LoVo (cell line): ENCODE results near the gene ANKRD35.

Source experiments
- DNase-seq: peaks from one replicate; pipeline ENCODE4 v3.0.0-alpha.2; 2016; ENCODE audit warnings: low spot score

Gene ANKRD35

GRCh38 chr1:145895471-145895870 is 9.8 kb upstream of the ANKRD35 start:
- no peak for DNase-seq

GRCh38 chr1:145893306-145894055 is 7.8 kb upstream of the ANKRD35 start:
- no peak for DNase-seq

- DNase-seq: no peak
These were observed 6.9 kb upstream of the ANKRD35 start for GRCh38 chr1:145892486-145893087.

DNA sequence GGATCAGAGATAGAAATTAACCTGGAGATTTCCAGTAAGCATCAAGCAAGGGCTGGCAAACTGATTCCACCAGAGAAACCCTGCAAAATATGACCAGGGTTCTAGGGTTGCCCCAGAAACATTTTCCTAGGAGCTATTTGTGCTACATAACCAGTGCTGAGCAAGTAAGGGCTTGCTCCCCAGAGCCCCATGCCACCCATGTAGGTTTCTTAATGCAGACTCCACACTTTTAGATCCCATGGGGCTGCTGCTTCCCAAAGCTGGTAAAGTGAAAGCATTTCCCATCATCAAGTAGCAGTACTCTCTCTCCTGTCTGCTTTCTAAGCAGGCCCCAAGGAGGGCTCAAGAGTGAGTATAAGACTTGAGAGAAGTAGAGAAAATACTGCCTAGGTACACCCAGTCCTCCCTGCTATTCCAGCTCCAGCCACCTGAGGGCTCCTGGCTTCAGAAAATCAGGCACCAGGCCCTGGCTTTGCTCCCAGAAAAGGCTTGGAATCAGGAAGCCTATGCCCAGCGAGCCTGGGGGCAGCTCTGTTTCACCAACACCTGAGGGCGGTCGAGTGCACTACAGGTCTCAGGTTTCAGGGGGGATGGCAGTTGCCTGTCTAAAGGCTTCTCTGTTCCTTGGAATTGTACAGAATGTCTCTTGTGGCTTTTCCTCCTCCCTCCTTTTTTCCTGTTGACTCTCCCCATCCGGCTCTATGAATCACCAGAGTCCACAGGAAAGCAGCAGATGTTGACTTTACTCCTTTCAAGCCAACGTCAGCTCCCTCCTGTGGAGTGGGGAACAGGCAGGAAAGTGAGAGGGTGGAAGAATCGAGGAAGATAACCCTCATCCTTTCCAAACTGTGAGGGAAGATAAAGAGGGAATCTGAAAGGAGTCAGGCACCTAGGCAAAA is 6.2 kb upstream of the ANKRD35 start:
- DNase-seq: peak; percentile 97

DNA sequence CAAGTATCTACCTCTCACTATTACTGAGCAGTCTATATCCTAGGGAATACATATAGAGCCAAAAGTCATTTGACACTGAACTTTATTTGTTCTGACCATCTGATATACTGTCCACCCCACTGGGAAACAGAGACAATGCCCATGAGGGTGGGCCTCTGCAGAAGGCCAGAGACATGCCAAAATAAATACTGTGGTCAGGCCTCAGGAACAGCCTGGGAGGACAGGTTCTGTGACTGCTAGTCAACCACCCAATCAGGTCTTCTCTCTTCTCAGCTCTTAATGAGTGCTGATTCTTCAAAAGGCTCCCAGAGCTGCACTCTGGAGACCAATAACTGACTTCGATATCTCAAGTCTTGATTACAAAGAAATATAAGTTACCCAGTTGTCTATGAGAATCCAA is 5.5 kb upstream of the ANKRD35 start:
- peak; percentile 53 for DNase-seq

DNA sequence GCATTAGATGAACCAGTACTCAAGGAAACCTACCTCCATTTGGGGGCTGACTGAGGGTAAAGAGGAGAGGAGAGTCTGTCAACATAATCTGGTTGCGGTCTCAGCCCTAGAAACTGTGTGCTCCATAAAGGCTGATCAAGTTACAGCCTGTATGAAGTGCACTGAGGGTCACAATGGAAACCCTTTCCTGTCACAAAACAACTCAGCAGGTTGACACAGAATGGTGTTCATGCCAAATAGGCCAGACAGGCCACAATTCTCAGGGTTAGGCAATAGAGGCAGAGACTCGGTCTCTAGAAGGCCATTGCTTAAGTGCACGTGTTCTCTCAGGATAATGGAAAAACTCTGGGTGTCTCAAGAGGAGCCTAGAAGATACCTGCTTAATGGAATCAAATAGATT is 4.1 kb upstream of the ANKRD35 start:
- no peak for DNase-seq

DNA sequence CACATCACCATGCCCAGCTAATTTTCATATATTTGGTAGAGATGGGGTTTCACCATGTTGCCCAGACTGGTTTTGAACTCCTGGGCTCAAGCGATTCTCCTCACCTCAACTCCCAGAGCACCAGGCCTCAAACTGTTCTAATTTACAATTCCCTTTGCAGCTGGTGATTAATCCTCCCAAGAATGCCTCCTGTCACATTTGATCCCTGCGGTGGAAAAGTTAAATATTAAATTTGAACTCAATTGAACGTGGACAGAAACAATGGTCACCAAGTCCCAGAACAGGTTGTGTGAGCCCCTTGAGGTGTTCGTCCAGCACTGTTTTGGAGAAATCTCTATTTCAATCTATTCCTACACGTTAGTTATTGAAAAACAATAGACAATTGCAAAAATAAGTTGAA is 2.0 kb upstream of the ANKRD35 start:
- no peak for DNase-seq

DNA sequence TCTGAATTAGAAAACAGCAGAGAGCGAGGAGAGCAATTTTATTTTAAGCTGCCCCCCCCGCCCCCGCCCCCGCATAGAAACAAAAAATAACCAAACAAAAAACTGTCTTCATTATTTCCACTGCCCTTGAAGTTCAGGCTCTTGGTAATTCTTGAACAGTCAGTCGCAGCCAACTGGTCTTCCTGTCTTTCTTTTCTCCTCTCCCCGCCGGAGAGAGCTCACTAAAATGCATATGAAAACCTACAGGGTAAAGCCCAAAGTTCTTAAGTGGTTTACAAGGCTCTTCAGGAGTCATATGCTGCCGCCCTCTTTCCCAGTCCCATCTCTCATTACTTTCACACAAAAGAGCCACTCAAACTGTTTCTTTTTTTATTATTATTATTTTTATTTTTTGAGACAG is 1.1 kb upstream of the ANKRD35 start:
- no peak for DNase-seq

- no peak for DNase-seq
These were observed 724 bp upstream of the ANKRD35 start for GRCh38 chr1:145886390-145886789.

DNA sequence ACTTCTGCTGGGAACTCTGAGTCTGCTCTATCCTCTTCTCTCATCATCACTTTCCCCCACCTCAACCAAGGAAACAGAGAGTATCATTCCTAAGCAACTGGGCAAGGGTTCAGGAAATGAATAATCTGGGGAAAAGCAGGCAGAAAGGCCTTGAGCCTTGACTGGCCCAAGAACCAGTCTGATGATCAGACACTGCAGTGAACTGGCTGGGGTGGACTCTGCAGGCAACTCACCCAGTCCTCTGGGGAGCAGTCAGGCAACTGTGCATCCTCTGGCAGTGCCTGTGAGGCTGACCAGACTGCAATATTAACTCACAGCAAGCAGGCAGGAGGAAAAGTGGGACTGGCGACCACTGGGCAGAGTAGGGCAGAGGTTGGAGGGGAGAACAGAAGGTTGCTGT is 991 bp downstream of the ANKRD35 start:
- DNase-seq: no peak

- no peak for DNase-seq
These were observed 5.9 kb downstream of the ANKRD35 start for GRCh38 chr1:145879775-145880174.

DNA sequence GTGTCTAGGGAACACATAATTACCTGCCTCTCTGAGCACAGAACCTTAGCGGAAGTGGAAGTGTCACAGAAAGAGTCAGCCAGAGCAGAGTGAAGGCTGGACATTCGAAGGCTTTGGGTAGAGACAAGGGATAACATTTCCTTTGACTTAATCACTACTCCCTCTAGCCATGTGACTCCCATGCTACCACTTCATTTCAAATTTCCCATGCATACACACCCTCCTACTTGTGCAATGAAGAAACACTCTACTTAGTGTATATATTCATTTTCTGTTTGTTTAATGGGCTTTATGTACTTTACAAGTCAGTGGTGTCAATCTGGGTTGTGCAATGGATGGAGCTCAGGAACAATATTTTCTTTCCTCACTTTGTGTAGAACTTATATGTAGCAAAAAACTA is 6.9 kb downstream of the ANKRD35 start:
- no peak for DNase-seq

DNA sequence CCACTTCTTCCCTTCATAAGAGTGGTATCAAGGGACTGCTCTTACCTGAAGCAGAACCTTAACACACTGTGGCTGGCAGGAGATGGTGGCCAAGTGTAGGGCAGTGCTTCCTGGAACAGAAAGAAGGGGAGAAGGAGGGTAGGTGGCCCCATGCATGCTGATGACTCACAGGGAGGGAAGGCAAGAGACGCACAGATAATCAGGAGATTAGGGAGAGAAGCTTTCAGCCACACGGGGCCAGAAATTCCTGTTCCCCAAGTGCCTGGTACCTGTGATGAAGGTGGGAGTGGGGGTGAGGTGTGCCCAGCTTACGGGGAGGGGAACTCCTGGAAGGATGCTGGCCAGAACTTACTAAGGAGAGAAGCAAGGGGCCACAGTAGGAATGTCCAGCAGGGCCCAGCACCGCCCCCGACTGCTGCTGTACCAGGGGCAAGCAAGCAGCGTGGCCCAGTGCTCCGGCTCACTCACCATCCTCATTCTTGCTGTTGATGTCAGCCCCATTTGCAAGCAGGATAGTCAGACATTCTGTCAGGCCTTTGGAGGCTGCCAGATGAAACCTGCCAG is 7.7 kb downstream of the ANKRD35 start:
- no peak for DNase-seq

GRCh38 chr1:145874646-145875045 is 11.0 kb downstream of the ANKRD35 start:
- DNase-seq: no peak

- DNase-seq: no peak
These were observed 13.4 kb downstream of the ANKRD35 start for GRCh38 chr1:145871994-145872924.

DNA sequence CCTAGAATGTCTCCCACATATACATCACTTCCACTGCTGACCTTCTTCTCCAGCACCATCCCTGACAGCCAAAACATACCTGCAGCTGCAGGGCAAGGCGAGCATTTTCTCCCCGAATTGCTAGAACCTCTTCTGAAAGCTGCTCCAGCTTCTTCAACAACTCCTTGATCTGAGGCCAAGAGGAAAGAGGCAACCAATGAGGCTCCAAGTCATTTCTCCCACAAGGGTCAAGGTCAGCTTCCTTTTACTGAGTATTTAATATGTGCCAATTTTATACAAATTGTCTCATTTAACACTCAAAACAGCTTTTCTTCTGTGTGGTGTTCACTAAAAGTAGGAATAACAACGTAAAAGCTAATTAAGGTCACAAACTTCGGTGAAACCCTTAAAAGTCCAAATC is 17.4 kb downstream of the ANKRD35 start:
- no peak for DNase-seq

GRCh38 chr1:145863282-145864018 is 22.2 kb downstream of the ANKRD35 start:
- no peak for DNase-seq

- DNase-seq: peak; percentile 86
These were observed 26.1 kb downstream of the ANKRD35 start for GRCh38 chr1:145859491-145860023.

DNA sequence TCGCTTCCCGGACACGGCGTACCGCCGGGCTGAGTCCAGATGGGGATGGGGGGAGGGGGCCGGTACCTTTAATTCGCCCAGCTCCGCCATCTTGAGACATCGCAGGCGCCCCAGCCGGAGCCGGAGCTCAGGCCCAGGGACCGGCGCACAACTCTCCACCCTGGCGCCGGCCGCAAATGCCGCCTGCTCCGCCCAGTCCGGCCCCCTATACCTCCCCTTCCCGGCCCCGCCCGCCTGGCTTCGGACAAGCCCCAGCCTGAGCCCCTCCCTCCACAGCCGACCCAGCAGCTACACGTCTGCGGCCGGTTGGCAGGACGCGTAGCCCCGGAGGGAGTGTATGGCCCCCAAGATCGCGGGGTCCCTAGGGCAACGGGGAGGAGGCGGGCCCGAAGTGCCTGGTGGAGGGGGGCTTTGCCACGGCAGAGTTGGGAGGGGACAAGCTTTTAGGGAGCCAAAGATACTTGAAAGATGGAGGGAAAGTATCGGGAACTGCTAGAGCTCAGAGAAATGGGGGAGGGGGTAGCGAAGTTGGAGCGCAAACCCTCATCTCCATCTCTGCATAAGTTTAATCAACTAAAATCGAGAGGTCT is 26.7 kb downstream of the ANKRD35 start, which contains the start of gene PIAS3:
PIAS3 (minus strand) TSS at position 181 of the 590 bp plus-strand sequence; CDS start at position 90, 91 bp downstream.
- peak; percentile 95 for DNase-seq
